GM12892 (cell line): Measurements from ENCODE around the gene DCAF12L2.

ENCODE experiments used
- POLR2A ChIP-seq: IDR thresholded peaks from 2 replicates; pipeline ENCODE4 v1.6.1; 2011; ENCODE audit warnings: low read depth, low read length, control low read depth
- POLR2AphosphoS5 ChIP-seq: IDR thresholded peaks from 2 replicates; pipeline ENCODE4 v1.6.1; 2011; ENCODE audit warnings: low read depth, low read length, control low read depth
- TAF1 ChIP-seq: IDR thresholded peaks from 2 replicates; pipeline ENCODE4 v1.6.1; 2011; ENCODE audit warnings: low read depth, mild to moderate bottlenecking, control low read depth, low read length, borderline replicate concordance

DNA sequence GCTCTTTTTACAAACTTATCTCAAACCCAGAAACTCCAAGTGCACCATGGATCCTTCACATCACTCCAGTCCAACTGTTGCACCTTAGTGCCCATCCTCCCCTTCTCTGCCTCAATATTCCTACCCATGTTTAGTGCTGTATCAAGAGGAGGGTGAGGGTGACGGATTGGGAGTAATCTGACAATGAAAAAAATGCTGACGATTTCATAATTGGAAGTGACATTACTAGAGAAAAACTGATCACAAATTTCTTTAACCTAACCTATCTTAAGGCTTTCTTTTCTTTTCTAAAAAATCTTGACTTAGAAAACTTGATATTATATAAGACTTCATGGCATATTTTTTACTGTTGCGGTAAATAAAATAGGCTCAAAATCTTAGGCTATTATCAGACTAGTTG lies 1.5 kb upstream of the DCAF12L2 start:
- TF ChIP-seq POLR2AphosphoS5 (no peak), POLR2A (no peak), TAF1 (no peak)
